BLaER1 treated with 17β-estradiol and CSF1 and Interleukin-3, amounts not matched to agents 10 nM and 100 nM (cell line): Measurements from ENCODE around the gene SLC30A9.

Experiments used
- H3K27ac ChIP-seq, 11 experiments: shearing (Covaris generic); formaldehyde crosslinking; 2 replicates each; pipeline ENCODE4 v1.8.1; 2022
- H3K27me3 ChIP-seq, 11 experiments: shearing (Covaris generic); formaldehyde crosslinking; 2 replicates each; pipeline ENCODE4 v1.8.1; 2022
- H3K36me3 ChIP-seq, 11 experiments: shearing (Covaris generic); formaldehyde crosslinking; 2 replicates each; pipeline ENCODE4 v1.8.1; 2022
- H3K4me1 ChIP-seq, 10 experiments: shearing (Covaris generic); formaldehyde crosslinking; 2 replicates each; pipeline ENCODE4 v1.8.1; 2022
- H3K4me2 ChIP-seq, 11 experiments: shearing (Covaris generic); formaldehyde crosslinking; 2 replicates each; pipeline ENCODE4 v1.8.1; 2022
- H3K4me3 ChIP-seq, 10 experiments: shearing (Covaris generic); formaldehyde crosslinking; 2 replicates each; pipeline ENCODE4 v1.8.1; 2022
- H3K9ac ChIP-seq, 11 experiments: shearing (Covaris generic); formaldehyde crosslinking; 2 replicates each; pipeline ENCODE4 v1.8.1; 2022
- H3K9me3 ChIP-seq, 11 experiments: shearing (Covaris generic); formaldehyde crosslinking; replicated peaks in 1 of 11; 2 replicates each; pipeline ENCODE4 v1.8.1; 2022
- H4K20me1 ChIP-seq, 11 experiments: shearing (Covaris generic); formaldehyde crosslinking; 2 replicates each; pipeline ENCODE4 v1.8.1; 2022
- Cebpa-rat ChIP-seq, 11 experiments: shearing (Covaris generic); IDR thresholded peaks; 2 replicates each; pipeline ENCODE4 v1.8.1; 2022

The SLC30A9 gene

DNA sequence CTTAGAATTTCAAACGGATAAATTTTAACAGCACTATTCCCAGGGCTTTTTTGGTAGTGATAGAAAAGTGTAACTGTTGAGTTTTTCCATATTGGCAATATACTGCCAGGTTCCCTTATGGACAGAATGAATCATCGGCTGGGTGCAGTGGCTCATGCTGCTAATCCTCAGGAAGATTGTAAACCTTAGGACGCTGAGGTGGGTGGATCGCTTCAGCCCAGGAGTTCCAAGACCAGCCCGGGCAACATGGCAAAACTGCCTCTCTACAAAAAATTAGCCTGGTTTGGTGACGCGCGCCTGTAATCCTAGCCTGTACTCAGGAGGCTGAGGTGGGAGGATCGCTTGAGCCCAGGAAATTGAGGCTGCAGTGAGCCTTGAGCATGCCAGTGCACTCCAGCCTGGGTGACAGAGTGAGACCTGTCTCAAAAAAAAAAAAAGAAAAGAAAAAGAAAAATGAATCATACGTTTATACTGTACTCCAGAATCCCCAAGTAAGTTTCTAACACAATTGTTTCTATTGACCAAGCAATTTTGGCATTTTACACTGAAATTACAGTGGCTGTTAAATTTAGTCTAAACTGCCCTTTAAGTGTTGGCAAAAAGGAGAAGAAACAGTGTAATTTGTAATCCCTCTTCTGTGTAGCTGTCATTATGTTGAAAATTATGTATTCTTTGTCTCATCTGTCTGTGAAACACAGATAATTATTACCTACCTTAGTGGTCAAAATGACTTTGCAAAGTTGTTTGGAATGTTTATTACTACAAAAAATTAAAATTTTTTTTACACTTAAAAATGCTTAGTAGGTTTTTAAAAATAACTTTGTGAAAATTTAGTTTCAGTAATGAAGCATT lies 1.8 kb downstream of the SLC30A9 start:
- TF ChIP-seq Cebpa-rat (IDR thresholded peaks at IDR 0.05), result no peak
- H3K36me3 ChIP-seq, result peaks cover 0 to 9% (median 0%) of the 10 kb centered on the region in 11 experiments; a peak in 2 of 22 replicates
- no peaks in the 10 kb centered on the region for H3K9me3 ChIP-seq
- H3K4me3 ChIP-seq, result peak overlapping the region in 5 of 10 experiments; percentile 75 to 94 (median 83); a peak in 7 of 20 replicates
- H4K20me1 ChIP-seq, result peaks cover 0 to 31% (median 6%) of the 10 kb centered on the region in 11 experiments; a peak in 9 of 22 replicates
- H3K4me2 ChIP-seq, result peak overlapping the region; percentile 77 to 97 (median 93)
- H3K9ac ChIP-seq, result peak overlapping the region in 5 of 11 experiments; percentile 18 to 90 (median 87); a peak in 4 of 22 replicates
- peaks cover 20 to 42% (median 29%) of the 10 kb centered on the region in 10 experiments for H3K4me1 ChIP-seq
- H3K27me3 ChIP-seq, result no peaks in the 10 kb centered on the region
- no peak overlapping the region for H3K27ac ChIP-seq

DNA sequence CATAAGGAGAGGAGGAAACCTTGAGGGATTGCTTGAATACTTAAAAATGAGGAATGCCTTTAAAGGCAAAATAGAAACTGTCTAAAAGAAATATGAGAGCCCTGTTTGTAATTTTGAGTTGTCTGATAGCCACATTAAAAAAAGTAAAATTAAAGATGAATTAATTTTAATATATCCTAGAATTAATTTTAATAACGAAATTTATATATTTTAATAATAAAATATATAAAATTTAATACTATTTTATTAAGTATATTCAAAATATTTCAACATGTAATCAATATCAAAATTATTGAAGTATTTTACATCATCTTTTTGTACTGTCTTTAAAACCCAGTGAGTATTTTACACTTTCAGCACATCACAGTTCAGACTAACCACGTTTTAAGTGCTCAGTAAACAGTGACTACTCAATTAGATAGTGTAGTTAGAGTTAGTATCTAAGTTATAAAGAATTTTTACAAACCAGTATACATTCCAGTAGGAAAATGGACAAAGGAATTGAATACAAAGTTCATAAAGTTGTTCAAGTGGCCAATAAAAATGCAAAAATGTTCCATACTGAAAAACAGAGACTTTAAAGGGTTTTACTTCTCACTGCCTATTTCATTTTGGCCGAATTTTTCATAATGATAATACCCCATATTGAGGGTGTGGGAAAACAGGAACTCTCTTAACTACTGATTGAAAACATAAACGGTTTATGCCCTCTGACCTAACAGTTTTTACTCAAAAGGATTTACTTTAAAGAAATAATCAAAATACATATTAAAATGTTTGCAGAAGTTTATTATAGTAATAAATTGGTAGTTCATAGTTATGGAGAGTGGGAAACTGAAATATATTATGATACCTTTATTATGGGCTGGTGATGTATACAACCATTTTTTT lies 2.9 kb downstream of the SLC30A9 start:
- H3K27me3 ChIP-seq, result no peaks in the 10 kb centered on the region
- TF ChIP-seq Cebpa-rat (IDR thresholded peaks at IDR 0.05), result no peak
- H3K9ac ChIP-seq, result no peak overlapping the region
- H3K4me1 ChIP-seq, result peaks cover 20 to 39% (median 29%) of the 10 kb centered on the region in 10 experiments
- no peak overlapping the region for H3K4me3 ChIP-seq
- peak overlapping the region in 1 of 11 experiments; percentile 18; a peak in 1 of 22 replicates for H3K4me2 ChIP-seq
- peaks cover 0 to 13% (median 4%) of the 10 kb centered on the region in 11 experiments; a peak in 9 of 22 replicates for H3K36me3 ChIP-seq
- H3K9me3 ChIP-seq, result no peaks in the 10 kb centered on the region
- H4K20me1 ChIP-seq, result peaks cover 0 to 31% (median 12%) of the 10 kb centered on the region in 11 experiments; a peak in 10 of 22 replicates
- no peak overlapping the region for H3K27ac ChIP-seq

DNA sequence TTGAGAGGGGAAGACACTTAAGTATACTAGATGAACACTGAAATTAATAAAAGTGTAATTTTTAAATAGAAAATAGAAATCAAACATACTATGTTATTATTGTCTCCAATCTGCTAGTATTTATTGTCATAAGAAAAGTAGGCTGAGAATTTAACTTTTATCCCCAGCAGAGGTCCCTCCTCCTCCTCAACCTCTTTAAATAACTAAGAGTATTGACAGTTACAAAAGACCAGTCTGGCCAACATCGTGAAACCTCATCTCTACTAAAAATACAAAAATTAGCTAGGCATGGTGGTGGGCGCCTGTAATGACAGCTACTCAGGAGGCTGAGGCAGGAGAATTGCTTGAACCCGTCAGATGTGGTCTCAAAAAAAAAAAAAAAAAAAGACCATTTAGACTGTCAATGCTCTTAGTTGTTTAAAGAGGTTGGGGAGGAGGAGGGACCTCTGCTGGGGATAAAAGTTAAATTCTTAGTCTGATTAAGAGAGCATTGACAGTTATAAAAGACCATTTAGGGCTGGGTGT lies 4.2 kb downstream of the SLC30A9 start:
- Histone ChIP-seq H3K9me3 (no peaks in the 10 kb centered on the region), H3K27me3 (no peaks in the 10 kb centered on the region), H3K4me3 (no peak overlapping the region), H3K4me2 (no peak overlapping the region), H4K20me1 (peaks cover 0 to 31% (median 17%) of the 10 kb centered on the region in 11 experiments; a peak in 11 of 22 replicates), H3K9ac (no peak overlapping the region), H3K27ac (no peak overlapping the region), H3K4me1 (peaks cover 18 to 27% (median 24%) of the 10 kb centered on the region in 10 experiments), H3K36me3 (peaks cover 0 to 25% (median 11%) of the 10 kb centered on the region in 11 experiments; a peak in 12 of 22 replicates)
- no peak for TF ChIP-seq Cebpa-rat (IDR thresholded peaks at IDR 0.05)

DNA sequence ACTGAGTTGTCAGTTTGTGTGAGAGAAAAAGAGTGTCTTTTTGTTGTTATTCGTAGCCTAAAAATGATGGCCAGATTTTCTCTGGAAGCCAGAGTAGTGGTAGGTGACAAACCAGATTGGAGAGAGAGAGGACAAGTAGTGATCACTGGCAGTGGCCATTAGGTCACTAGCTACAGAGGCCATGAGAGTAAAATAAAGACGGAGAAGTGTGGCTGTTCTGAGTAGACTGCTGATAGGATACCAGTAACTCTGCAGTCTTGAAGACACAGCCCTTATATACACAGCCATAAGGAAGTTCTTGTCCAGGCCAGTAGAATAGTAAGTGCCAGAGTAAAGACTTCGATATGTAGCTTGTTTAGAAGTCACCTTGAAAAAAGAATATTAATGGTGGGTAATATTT lies 7.7 kb downstream of the SLC30A9 start:
- Histone ChIP-seq H4K20me1 (peaks cover 0 to 54% (median 11%) of the 10 kb centered on the region in 11 experiments; a peak in 8 of 22 replicates), H3K9ac (no peak overlapping the region), H3K36me3 (peaks cover 7 to 38% (median 20%) of the 10 kb centered on the region in 11 experiments; a peak in 20 of 22 replicates), H3K4me3 (no peak overlapping the region), H3K27me3 (no peaks in the 10 kb centered on the region), H3K4me1 (peaks cover 0 to 12% (median 2%) of the 10 kb centered on the region in 10 experiments; a peak in 4 of 20 replicates), H3K9me3 (no peaks in the 10 kb centered on the region), H3K27ac (no peak overlapping the region), H3K4me2 (no peak overlapping the region)
- no peak for TF ChIP-seq Cebpa-rat (IDR thresholded peaks at IDR 0.05)

DNA sequence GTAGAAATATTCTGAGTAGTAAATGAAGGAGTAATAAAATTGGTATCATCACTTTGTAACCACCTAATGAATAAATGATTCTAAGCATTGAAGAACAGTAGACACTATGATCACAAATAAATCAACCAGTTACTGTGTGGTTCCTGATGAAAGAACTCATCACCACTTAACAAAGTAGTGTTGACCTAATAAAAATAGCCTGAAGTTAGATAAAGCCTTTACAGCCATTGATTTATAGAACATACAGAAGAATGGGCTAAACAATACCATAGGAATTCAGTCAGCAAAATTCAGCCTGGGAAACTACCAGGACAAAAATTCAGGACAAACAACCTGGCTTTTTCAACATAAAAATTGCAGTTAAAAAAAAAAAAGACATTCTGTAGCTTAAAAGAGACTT lies 9.0 kb downstream of the SLC30A9 start:
- no peak overlapping the region for H3K4me2 ChIP-seq
- H3K27me3 ChIP-seq, result no peaks in the 10 kb centered on the region
- no peak overlapping the region for H3K4me3 ChIP-seq
- H3K36me3 ChIP-seq, result peaks cover 7 to 51% (median 28%) of the 10 kb centered on the region in 11 experiments; a peak in 21 of 22 replicates
- H4K20me1 ChIP-seq, result peaks cover 0 to 61% (median 11%) of the 10 kb centered on the region in 11 experiments; a peak in 8 of 22 replicates
- H3K9me3 ChIP-seq, result no peaks in the 10 kb centered on the region
- H3K4me1 ChIP-seq, result peaks cover 0 to 7% (median 2%) of the 10 kb centered on the region in 10 experiments; a peak in 4 of 20 replicates
- no peak overlapping the region for H3K9ac ChIP-seq
- no peak overlapping the region for H3K27ac ChIP-seq
- no peak for TF ChIP-seq Cebpa-rat (IDR thresholded peaks at IDR 0.05)

DNA sequence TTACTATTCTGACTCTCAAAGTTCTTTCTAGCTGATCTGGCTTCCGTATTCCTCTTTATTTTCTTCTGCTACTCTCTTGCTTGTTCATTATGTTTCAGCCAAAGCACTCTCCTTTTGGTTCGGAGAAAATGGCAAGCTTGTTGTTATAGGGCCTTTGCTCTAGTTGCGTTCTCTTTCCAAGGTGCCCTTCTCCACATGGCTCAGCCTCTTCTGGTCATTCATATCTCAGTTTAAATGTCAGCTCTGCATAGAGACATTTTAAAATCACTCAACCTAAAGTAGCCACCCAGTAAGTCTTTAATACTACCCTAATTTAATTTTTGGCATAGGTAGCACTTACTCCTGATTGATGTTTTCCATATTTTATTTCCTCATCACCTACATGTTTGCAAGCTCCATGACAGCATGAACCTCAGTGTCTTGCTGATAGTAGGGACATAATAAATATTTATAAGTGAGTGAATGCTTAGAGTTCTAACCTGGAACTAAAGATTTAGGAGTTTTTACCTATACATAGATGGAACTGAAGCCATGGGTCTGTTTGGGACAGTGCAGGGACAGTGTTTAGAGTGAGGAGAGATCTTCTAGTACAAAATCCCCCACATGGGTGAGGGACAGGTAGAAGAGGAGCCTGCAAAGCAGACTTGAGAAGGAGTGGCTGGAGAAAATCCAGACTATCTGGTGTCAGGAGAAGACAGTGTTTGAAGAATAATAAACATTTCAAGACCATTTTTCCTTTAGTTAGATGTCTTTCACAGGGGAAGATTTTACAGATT lies 17.9 kb downstream of the SLC30A9 start:
- Histone ChIP-seq H3K9ac (no peak overlapping the region), H3K27me3 (no peaks in the 10 kb centered on the region), H3K4me2 (no peak overlapping the region), H4K20me1 (peaks cover 0 to 50% (median 7%) of the 10 kb centered on the region in 11 experiments; a peak in 9 of 22 replicates), H3K36me3 (peaks cover 49 to 96% (median 75%) of the 10 kb centered on the region in 11 experiments), H3K4me3 (no peak overlapping the region), H3K9me3 (no peaks in the 10 kb centered on the region), H3K4me1 (no peaks in the 10 kb centered on the region), H3K27ac (no peak overlapping the region)
- TF ChIP-seq Cebpa-rat (IDR thresholded peaks at IDR 0.05), result no peak

DNA sequence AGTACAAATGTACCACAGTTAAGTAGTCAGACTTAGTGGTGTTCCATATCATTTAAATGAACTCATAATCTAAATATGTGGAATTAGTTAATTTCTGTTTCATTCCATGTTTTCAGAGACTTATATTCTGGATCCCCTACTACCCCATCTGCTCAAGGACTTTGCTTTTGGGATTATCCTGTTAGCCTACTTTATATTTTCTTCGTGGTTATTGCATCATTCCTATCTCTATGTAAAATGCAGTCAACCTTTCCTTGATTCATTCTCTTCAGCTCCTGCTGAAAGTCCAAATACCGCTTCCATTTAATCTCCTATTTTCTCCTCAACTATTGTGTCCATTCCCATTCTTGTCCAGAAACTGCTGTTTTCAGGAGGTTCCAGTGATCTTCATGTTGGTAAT lies 25.1 kb downstream of the SLC30A9 start:
- Histone ChIP-seq H3K4me2 (no peak overlapping the region), H3K4me1 (no peaks in the 10 kb centered on the region), H3K4me3 (no peak overlapping the region), H3K27me3 (no peaks in the 10 kb centered on the region), H3K27ac (no peak overlapping the region), H4K20me1 (peaks cover 0 to 38% (median 6%) of the 10 kb centered on the region in 11 experiments; a peak in 8 of 22 replicates), H3K9ac (no peak overlapping the region), H3K36me3 (peaks cover 10 to 57% (median 39%) of the 10 kb centered on the region in 11 experiments; a peak in 21 of 22 replicates), H3K9me3 (no peaks in the 10 kb centered on the region)
- no peak for TF ChIP-seq Cebpa-rat (IDR thresholded peaks at IDR 0.05)

DNA sequence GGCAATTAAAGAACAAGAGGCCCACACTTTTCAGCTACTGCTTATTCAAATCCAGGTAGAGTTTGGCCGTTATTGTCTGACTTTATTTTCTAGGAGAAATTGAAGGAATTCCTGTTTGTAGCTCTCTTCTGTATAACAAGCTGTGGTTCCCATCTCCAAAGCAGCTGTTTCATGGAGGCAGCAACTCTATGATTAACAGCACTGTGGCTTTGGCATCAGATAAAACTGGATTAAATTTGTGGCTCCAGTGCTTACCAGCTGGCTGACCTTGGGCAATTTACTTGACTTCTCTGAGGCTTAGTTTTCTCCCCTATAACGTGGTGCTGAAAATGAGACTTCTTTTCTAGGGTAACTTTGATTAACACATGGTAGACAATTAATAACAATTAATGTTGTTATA lies 28.1 kb downstream of the SLC30A9 start:
- H3K27ac ChIP-seq, result no peak overlapping the region
- peaks cover 24 to 62% (median 48%) of the 10 kb centered on the region in 11 experiments for H3K36me3 ChIP-seq
- H3K4me3 ChIP-seq, result no peak overlapping the region
- H3K4me2 ChIP-seq, result no peak overlapping the region
- peaks cover 0 to 27% (median 0%) of the 10 kb centered on the region in 11 experiments; a peak in 5 of 22 replicates for H4K20me1 ChIP-seq
- H3K4me1 ChIP-seq, result peaks cover 0 to 4% (median 0%) of the 10 kb centered on the region in 10 experiments; a peak in 1 of 20 replicates
- H3K27me3 ChIP-seq, result no peaks in the 10 kb centered on the region
- no peak overlapping the region for H3K9ac ChIP-seq
- H3K9me3 ChIP-seq, result peaks cover 2 to 5% (median 4%) of the 10 kb centered on the region in 11 experiments; a peak in 20 of 22 replicates
- no peak for TF ChIP-seq Cebpa-rat (IDR thresholded peaks at IDR 0.05)
